Measurements from ENCODE around the gene OR5A1.

Gene OR5A1

GRCh38 chr11:59480359-59480758 is 44.1 kb downstream of the OR5A1 start:
- no peak for DNase-seq

Data from activated gamma-delta T cell (primary cell).